ENCODE measurements around the gene TRIM13. TPM values are rescaled to one million over a fixed set of nuclear protein-coding genes. Genes with fewer than 3 reads are reported as not detected.
"Not testable (repeated sequence)": the region's sequence is repeated elsewhere in the genome, so short reads cannot be mapped to it uniquely, and the experiment has no call there.

Gene TRIM13
- total RNA-seq: 10 to 100 TPM; 17.7 to 18.5 TPM

DNA sequence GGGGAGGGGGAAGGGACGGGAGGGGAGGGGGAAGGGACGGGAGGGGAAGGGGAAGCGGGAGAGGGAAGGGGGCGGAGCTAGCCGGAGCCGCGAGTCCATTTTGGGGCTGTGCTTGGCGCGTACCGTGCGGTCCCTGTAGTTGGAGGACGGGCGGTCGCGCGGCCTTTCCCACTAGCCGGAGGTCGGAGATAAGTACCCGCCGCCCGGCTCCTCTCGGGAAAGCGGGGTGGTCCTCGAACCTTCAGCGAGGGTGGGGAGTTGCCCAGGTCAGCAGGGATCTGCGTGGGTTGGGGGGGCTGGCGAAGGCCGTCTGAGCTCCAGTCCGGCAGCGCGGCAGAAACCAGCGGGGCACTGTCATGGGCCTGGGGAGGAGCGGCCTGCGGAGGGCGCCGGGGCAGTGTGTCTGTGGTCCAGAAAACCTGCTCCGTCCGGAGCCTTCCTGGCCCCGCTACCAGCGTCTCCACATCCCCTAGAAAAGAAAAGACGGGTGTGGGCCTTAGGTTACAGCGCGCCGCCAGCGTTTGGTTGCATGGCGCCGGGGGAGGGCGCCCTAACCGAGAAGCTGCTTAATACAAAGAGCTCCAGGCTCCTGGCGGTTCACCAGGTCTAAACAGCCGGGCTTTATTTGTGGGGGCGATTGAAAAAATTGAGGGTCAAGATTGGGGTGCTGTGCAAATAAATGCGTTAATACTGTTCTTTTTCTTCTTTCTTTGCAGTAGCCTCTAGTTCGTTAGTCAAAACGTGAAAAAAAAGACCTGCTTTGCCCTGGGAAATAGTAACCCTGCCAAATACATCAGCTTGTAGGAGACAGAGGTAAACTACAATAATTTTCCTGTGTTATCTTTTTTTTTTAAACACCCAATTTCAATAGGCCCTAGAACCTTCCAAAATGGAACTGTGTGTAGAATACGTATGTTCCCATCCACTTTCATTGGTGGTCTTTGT is at the start of gene TRIM13:
TRIM13 (plus strand) TSS at position 92 of the 945 bp plus-strand sequence. CDS start 14,899 bp downstream, outside the sequence.
- Mint-ChIP-seq H3K27ac (peak within 1 kb of the TSS; percentile 93), H3K27me3 (no peaks in the 10 kb centered on the region), H3K36me3 (ENCODE audit: low read depth) (peaks cover 37% of the 10 kb centered on the region), H3K4me3 (peak within 1 kb of the TSS; percentile 79), H3K4me1 (peaks cover 39% of the 10 kb centered on the region), H3K9me3 (no peaks in the 10 kb centered on the region)
- ChIA-PET CTCF (interaction anchor here (0.6 to 3.8 kb wide), 30 partner anchors 11 to 1642 kb away, joined by 3 to 34 read pairs (median 3); partner anchors contain the start of gene SPRYD7), POLR2A (interaction anchor here (0.6 to 1.5 kb wide), 4 partner anchors 46 to 895 kb away, joined by 3 to 8 read pairs (median 4); no protein-coding TSS in a partner anchor)
- DNase-seq: peak; percentile 86

DNA sequence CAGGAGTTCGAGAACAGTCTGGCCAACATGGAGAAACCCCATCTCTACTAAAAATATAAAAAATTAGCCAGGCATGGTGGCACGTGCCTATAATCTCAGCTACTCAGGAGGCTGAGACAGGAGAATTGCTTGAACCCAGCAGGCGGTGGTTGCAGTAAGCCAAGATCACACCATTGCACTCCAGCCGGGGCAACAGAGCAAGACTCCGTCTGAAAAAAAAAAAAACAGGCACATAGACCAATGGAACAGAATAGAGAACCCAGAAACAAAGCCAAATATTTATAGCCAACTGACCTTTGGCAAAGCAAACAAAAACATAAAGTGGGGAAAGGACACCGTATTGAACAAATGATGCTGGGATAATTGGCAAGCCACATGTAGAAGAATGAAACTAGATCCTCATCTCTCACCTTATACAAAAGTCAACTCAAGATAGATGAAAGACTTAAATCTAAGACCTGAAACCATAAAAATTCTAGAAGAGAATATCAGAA is 48.0 kb upstream of the TRIM13 start:
- H3K9me3 Mint-ChIP-seq; H3K4me3 Mint-ChIP-seq; H3K36me3 Mint-ChIP-seq (ENCODE audit: low read depth); DNase-seq; H3K27ac Mint-ChIP-seq; H3K27me3 Mint-ChIP-seq; H3K4me1 Mint-ChIP-seq; POLR2A ChIA-PET: not testable (repeated sequence)
- CTCF ChIA-PET: interaction anchor here (0.6 to 1.1 kb wide), 2 partner anchors 27 to 216 kb away, joined by 3 to 5 read pairs; no protein-coding TSS in a partner anchor

GRCh38 chr13:49951754-49952535 is 44.9 kb upstream of the TRIM13 start:
- DNase-seq: no peak
- Mint-ChIP-seq H3K4me3 (no peak overlapping the region), H3K4me1 (no peaks in the 10 kb centered on the region), H3K36me3 (ENCODE audit: low read depth) (no peaks in the 10 kb centered on the region), H3K27ac (no peak overlapping the region), H3K27me3 (peaks cover 2% of the 10 kb centered on the region), H3K9me3 (peaks cover 3% of the 10 kb centered on the region)
- POLR2A ChIA-PET: no interaction called here
- CTCF ChIA-PET: interaction anchor here (1.5 kb wide), 1 partner anchor 16 kb away, joined by 4 read pairs; the partner anchor contains the start of gene SPRYD7

DNA sequence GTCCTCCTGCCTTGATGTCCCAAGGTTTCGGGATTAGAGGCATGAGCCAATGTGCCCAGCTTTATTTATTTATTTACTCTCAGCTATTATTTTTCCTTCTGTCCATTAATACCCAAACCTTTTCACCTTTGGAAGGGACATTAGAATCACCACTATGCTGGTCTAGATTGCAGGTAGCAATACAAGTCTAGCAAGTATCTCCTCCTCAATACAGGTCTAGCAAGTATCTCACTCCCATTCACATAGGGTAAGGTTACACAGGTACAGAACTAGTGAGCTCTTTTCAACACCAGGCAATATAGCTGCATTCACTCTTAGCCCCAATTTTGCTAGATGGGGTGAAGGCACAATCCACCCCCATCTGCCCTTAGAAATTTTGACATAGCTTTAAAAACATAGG is 43.3 kb upstream of the TRIM13 start:
- ChIA-PET CTCF (interaction anchor here (1.0 kb wide), 1 partner anchor 17 kb away, joined by 4 read pairs; the partner anchor contains the start of gene SPRYD7), POLR2A (interaction anchor here (0.9 kb wide), 1 partner anchor 14 kb away, joined by 3 read pairs; no protein-coding TSS in a partner anchor)
- no peaks in the 10 kb centered on the region for H3K36me3 Mint-ChIP-seq (ENCODE audit: low read depth)
- no peak overlapping the region for H3K4me3 Mint-ChIP-seq
- H3K9me3 Mint-ChIP-seq: no peaks in the 10 kb centered on the region
- H3K4me1 Mint-ChIP-seq: no peaks in the 10 kb centered on the region
- DNase-seq: no peak
- H3K27me3 Mint-ChIP-seq: no peaks in the 10 kb centered on the region
- no peak overlapping the region for H3K27ac Mint-ChIP-seq

GRCh38 chr13:49954674-49955455 is 42.0 kb upstream of the TRIM13 start:
- ChIA-PET CTCF (interaction anchor here (0.6 kb wide), 1 partner anchor 46 kb away, joined by 6 read pairs; no protein-coding TSS in a partner anchor), POLR2A (no interaction called here)
- no peaks in the 10 kb centered on the region for H3K27me3 Mint-ChIP-seq

DNA sequence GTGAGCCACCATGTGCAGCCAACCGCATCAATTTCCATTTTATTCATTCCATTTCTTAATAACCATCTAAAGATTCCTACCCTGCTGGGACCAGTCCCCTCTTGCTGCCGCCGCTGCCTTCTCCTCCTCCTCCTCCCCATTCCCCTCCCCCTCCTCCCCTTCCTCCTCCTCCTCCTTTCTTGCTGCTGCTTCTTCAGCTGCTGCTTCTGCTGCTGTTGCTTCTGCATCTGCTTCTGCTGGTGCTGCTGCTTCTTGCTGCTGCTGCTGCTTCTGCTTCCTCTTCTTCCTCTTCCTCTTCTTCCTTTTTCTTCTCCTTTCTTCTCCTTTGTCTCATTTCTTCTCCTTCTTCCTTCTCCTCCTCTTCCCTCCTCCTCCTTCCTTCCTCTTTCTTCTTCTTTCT is 40.7 kb upstream of the TRIM13 start:
- H3K36me3 Mint-ChIP-seq (ENCODE audit: low read depth): peaks cover 5% of the 10 kb centered on the region
- H3K4me3 Mint-ChIP-seq: no peak overlapping the region
- no peak for DNase-seq
- ChIA-PET POLR2A (no interaction called here), CTCF (no interaction called here)
- H3K27ac Mint-ChIP-seq: no peak overlapping the region
- no peaks in the 10 kb centered on the region for H3K27me3 Mint-ChIP-seq
- no peaks in the 10 kb centered on the region for H3K4me1 Mint-ChIP-seq
- peaks cover 4% of the 10 kb centered on the region for H3K9me3 Mint-ChIP-seq

More at GRCh38 chr13:49954674-49955455, 42.0 kb upstream of the TRIM13 start:
- H3K9me3 Mint-ChIP-seq: no peaks in the 10 kb centered on the region
- no peak for DNase-seq
- H3K4me3 Mint-ChIP-seq: no peak overlapping the region
- no peak overlapping the region for H3K27ac Mint-ChIP-seq
- no peaks in the 10 kb centered on the region for H3K36me3 Mint-ChIP-seq (ENCODE audit: low read depth)
- H3K4me1 Mint-ChIP-seq: no peaks in the 10 kb centered on the region

DNA sequence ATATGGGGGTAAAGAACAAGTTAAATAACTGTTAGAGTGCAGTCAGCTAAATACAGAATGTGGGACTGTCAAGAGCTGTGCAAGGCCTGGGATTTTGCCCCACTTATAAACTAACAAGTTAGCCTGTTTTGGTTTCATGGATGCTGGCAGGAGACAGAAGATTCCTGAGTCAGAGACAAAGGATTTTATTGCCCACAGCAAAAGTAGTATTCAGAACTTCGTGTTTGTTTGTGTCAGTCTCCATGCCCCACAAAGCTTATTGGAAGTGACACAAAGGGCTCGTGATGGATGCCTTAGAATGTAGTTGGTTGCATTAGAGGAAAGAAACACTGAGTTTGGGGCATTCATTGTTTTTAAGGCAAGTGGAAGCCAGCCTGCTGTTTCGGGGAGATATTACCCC is 38.5 kb upstream of the TRIM13 start:
- ChIA-PET CTCF (no interaction called here), POLR2A (no interaction called here)
- Mint-ChIP-seq H3K4me3 (no peak overlapping the region), H3K4me1 (no peaks in the 10 kb centered on the region), H3K9me3 (peaks cover 9% of the 10 kb centered on the region), H3K27me3 (no peaks in the 10 kb centered on the region), H3K27ac (no peak overlapping the region), H3K36me3 (ENCODE audit: low read depth) (peaks cover 12% of the 10 kb centered on the region)
- no peak for DNase-seq

DNA sequence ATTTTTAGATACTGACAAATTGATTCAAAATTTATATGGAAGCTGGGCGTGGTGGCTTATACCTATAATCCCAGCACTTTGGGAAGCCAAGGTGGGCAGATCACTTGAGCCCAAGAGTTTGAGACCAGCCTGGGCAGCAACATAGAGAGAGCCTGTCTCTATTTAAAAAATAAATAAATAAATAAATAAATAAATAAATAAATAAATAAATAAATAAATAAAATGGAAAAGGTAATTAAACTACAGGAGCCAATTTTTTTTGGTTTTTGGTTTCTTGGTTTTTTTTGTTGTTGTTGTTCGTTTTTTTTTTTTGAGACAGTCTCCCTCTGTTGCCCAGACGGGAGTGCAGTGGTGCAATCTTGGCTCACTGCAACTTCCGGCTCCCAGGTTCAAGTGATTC is 29.4 kb upstream of the TRIM13 start:
- ChIA-PET POLR2A (no interaction called here), CTCF (interaction anchor here (0.7 kb wide), 1 partner anchor 10 kb away, joined by 3 read pairs; no protein-coding TSS in a partner anchor)
- DNase-seq: no peak
- Mint-ChIP-seq H3K4me3 (no peak overlapping the region), H3K9me3 (peaks cover 18% of the 10 kb centered on the region), H3K4me1 (no peaks in the 10 kb centered on the region), H3K36me3 (ENCODE audit: low read depth) (peaks cover 37% of the 10 kb centered on the region), H3K27me3 (no peaks in the 10 kb centered on the region), H3K27ac (no peak overlapping the region)

GRCh38 chr13:49972709-49973108 is 24.1 kb upstream of the TRIM13 start:
- Mint-ChIP-seq H3K4me3 (no peak overlapping the region), H3K27me3 (no peaks in the 10 kb centered on the region), H3K27ac (no peak overlapping the region), H3K9me3 (no peaks in the 10 kb centered on the region), H3K36me3 (ENCODE audit: low read depth) (peaks cover 13% of the 10 kb centered on the region), H3K4me1 (peaks cover 10% of the 10 kb centered on the region)
- ChIA-PET POLR2A (no interaction called here), CTCF (interaction anchor here (0.6 to 1.7 kb wide), 3 partner anchors 9 to 1090 kb away, joined by 3 to 5 read pairs (median 3); no protein-coding TSS in a partner anchor)
- no peak for DNase-seq

DNA sequence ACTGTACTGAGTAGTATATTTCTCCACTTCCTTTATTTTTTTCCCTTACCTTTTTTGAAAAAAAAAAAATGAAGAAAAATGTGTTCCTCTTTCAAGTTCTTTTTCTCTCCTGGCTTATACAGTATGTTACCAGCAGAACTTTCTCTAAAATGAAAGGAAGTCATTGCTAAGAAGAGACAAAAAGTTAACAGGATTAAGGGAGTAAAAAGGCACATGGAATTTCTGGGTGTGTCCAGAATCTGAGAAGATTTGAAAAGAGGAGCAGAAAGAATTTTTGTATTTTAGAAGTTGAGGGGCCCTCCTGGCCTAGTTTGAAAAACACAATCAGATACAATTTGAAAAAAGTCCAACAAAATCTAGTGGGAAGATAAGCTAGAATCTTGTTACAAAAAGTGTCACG is 21.0 kb upstream of the TRIM13 start:
- ChIA-PET CTCF (interaction anchor here (0.6 to 1.4 kb wide), 8 partner anchors 17 to 1363 kb away, joined by 3 to 5 read pairs (median 3); partner anchors contain the start of gene TRIM13), POLR2A (no interaction called here)
- Mint-ChIP-seq H3K27me3 (no peaks in the 10 kb centered on the region), H3K4me1 (peaks cover 10% of the 10 kb centered on the region), H3K36me3 (ENCODE audit: low read depth) (peaks cover 4% of the 10 kb centered on the region), H3K9me3 (no peaks in the 10 kb centered on the region), H3K27ac (no peak overlapping the region), H3K4me3 (no peak overlapping the region)
- no peak for DNase-seq

GRCh38 chr13:49976314-49977258 is 20.3 kb upstream of the TRIM13 start:
- no peak overlapping the region for H3K4me3 Mint-ChIP-seq
- peaks cover 5% of the 10 kb centered on the region for H3K36me3 Mint-ChIP-seq (ENCODE audit: low read depth)
- POLR2A ChIA-PET: no interaction called here
- peak; percentile 80 for DNase-seq
- no peaks in the 10 kb centered on the region for H3K27me3 Mint-ChIP-seq
- H3K4me1 Mint-ChIP-seq: peaks cover 10% of the 10 kb centered on the region
- H3K9me3 Mint-ChIP-seq: no peaks in the 10 kb centered on the region
- no peak overlapping the region for H3K27ac Mint-ChIP-seq
- CTCF ChIA-PET: interaction anchor here (0.6 to 2.2 kb wide), 13 partner anchors 17 to 1364 kb away, joined by 3 to 6 read pairs (median 3); partner anchors contain the start of gene TRIM13
